Epithelial cell of proximal tubule (primary cell): ENCODE results near the gene DNAH14. TPM values are rescaled to one million over a fixed set of nuclear protein-coding genes. Genes with fewer than 3 reads are reported as not detected.
A peak's percentile ranks its signal among the peaks of the same experiment; 100 is the strongest.
"Not testable (repeated sequence)": the region's sequence is repeated elsewhere in the genome, so short reads cannot be mapped to it uniquely, and the experiment has no call there.

Experiments used
- DNase-seq: peaks from one replicate; pipeline ENCODE4 v3.0.0-alpha.2; 2011; ENCODE audit warnings: low read depth
- H3K4me3 ChIP-seq: 2 replicates; pipeline ENCODE4 v1.5.1; 2011; ENCODE audit warnings: low read depth, mild to moderate bottlenecking, low read length
- CTCF ChIP-seq: conservative IDR thresholded peaks from 2 replicates; pipeline ENCODE4 v1.5.1; 2012; ENCODE audit warnings: low read depth, mild to moderate bottlenecking, low read length
- total RNA-seq: library from RNA; depleted of rRNA; stranded (reverse); fragments of >200 nt; gene quantifications from 2 replicates; pipeline ENCODE4 v1.2.3, GENCODE V29; 2015

DNAH14 gene
- total RNA-seq, 1 donor from 2014 or later, result 20.8 TPM

GRCh38 chr1:225321784-225322183 lies 392.3 kb downstream of the DNAH14 start:
- H3K4me3 ChIP-seq, result no peak overlapping the region
- no peak for TF ChIP-seq CTCF
- no peak for DNase-seq

GRCh38 chr1:225329041-225329440 lies 399.6 kb downstream of the DNAH14 start:
- DNase-seq, result peak; percentile 20
- no peak overlapping the region for H3K4me3 ChIP-seq
- TF ChIP-seq CTCF, result no peak

- not testable (repeated sequence) for DNase-seq, H3K4me3 ChIP-seq
Measured at GRCh38 chr1:225329996-225330395, 400.5 kb downstream of the DNAH14 start.

DNA sequence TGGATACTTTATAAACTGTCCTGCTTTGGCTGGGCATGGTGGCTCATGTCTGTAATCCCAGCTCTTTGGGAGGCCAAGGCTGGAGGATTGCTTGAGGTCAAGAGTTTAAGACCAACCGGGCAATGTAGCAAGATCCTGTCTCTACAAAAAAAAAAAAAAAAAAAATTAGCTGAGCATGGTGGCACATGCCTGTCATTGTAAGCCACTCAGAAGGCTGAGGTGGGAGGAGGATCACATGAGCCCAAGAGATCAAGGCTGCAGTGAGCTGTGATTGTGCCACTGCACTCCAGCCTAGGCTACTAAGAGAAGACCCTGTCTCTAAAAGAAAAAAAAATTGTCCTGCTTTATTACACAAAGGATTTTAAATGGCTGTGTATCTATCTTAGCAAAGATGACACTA lies 403.2 kb downstream of the DNAH14 start:
- no peak overlapping the region for H3K4me3 ChIP-seq
- no peak for DNase-seq
- TF ChIP-seq CTCF, result no peak

GRCh38 chr1:225335098-225335778 lies 405.8 kb downstream of the DNAH14 start:
- not testable (repeated sequence) for DNase-seq, H3K4me3 ChIP-seq

DNA sequence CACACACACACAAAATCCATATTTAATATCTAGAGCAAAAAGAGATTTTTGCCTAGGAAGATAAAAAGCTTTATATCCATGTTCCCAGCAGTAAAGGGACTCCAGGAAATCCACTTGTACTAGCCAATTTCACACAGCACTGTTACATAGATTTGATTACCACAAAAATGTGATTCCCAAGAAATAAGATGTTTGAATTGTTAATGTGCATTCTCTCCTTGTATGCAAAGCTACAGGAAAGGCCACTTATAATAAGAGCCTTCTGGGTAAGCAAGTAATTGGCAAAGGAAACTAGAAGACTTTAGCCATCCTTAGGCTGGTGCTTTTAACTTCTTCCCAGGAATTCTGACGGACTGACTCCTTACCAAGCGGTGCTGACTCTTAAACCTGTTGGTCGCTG lies 409.1 kb downstream of the DNAH14 start:
- H3K4me3 ChIP-seq, result no peak overlapping the region
- TF ChIP-seq CTCF, result no peak
- no peak for DNase-seq

DNA sequence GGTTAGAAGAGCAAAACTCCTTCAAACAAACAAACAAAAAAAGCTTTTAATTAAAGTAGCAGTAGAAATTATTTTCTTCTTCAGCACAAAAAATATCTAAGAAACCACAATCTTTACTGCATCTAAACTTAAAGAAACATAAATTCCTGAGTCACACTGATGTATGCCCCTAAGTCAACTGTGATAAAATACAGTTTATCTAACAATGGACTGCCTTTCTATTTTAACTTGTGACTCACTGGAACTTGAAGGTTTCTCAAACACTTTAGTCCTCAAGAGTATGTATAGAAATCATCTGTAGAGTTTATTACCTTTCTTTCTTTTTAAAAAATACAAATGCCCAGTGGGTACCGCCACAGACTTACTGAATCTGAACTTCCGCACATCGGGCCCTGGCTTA lies 412.2 kb downstream of the DNAH14 start:
- no peak overlapping the region for H3K4me3 ChIP-seq
- DNase-seq, result no peak
- no peak for TF ChIP-seq CTCF

- no peak for TF ChIP-seq CTCF
- H3K4me3 ChIP-seq, result no peak overlapping the region
- DNase-seq, result no peak
Measured at GRCh38 chr1:225342695-225343094, 413.2 kb downstream of the DNAH14 start.
